HEK293 (cell line): Measurements from ENCODE around the gene PAK5.

ENCODE experiments used
- CTCF ChIA-PET: fragments of 350-600 bp; formaldehyde crosslinking; extraction: SDS; loops from one replicate; lab custom pipeline; 2021; ENCODE audit warnings: antibody characterized with exemption; lab: Yijun Ruan, JAX
- POLR2A ChIA-PET: fragments of 300-600 bp; formaldehyde crosslinking; extraction: SDS; loops from one replicate; lab custom pipeline; 2020; ENCODE audit warnings: antibody characterized with exemption, inconsistent platforms; lab: Yijun Ruan, JAX
- H3K27ac ChIP-seq: fragments of 200-500 bp; sonication (Bioruptor generic); 2 replicates; pipeline ENCODE4 v1.5.1; 2014; ENCODE audit warnings: low read depth, low read length, control low read depth, inconsistent platforms; ENCODE audit errors: extremely low read depth
- H3K36me3 ChIP-seq, 2 experiments: fragments of 200-500 bp in 1 of 2; sonication (Bioruptor generic) in 1 of 2; 1 replicate in 1 of 2; 2 replicates in 1 of 2; pipeline ENCODE4 v1.5.1; 2014 to 2017; ENCODE audit warnings: inconsistent platforms in 2 of 2, low read length in 2 of 2; ENCODE audit not compliant: control insufficient read depth in 2 of 2, insufficient read depth in 1 of 2
- H3K4me1 ChIP-seq: fragments of 200-500 bp; sonication (Bioruptor generic); 2 replicates; pipeline ENCODE4 v1.5.1; 2014; ENCODE audit warnings: mild to moderate bottlenecking, low read length, inconsistent platforms; ENCODE audit not compliant: control insufficient read depth, insufficient read depth
- H3K4me3 ChIP-seq: 2 replicates; pipeline ENCODE4 v1.5.1; 2011; ENCODE audit warnings: low read depth, mild to moderate bottlenecking, control low read depth, low read length, moderate library complexity
- H3K9me3 ChIP-seq: fragments of 200-500 bp; sonication (Bioruptor generic); 2 replicates; pipeline ENCODE4 v1.5.1; 2014; ENCODE audit warnings: low read depth, low read length, inconsistent platforms; ENCODE audit not compliant: control insufficient read depth, insufficient read depth
- BCL11A ChIP-seq: fragments of 450-650 bp; formaldehyde crosslinking; IDR thresholded peaks from 2 replicates; pipeline ENCODE4 v1.5.1; 2016; ENCODE audit warnings: low read depth, missing biosample characterization, missing genetic modification characterization
- GFI1B ChIP-seq: fragments of 450-650 bp; formaldehyde crosslinking; IDR thresholded peaks from 2 replicates; pipeline ENCODE4 v1.5.1; 2016; ENCODE audit warnings: missing biosample characterization, missing genetic modification characterization
- GLI4 ChIP-seq: fragments of 450-650 bp; formaldehyde crosslinking; IDR thresholded peaks from 2 replicates; pipeline ENCODE4 v1.5.1; 2016; ENCODE audit warnings: missing biosample characterization, missing genetic modification characterization
- INSM2 ChIP-seq: fragments of 450-650 bp; formaldehyde crosslinking; IDR thresholded peaks from 2 replicates; pipeline ENCODE4 v1.5.1; 2016; ENCODE audit warnings: missing biosample characterization, missing genetic modification characterization
- WT1 ChIP-seq: fragments of 450-650 bp; formaldehyde crosslinking; IDR thresholded peaks from 2 replicates; pipeline ENCODE4 v1.5.1; 2016; ENCODE audit warnings: missing biosample characterization, missing genetic modification characterization
- ZBTB10 ChIP-seq: fragments of 450-650 bp; formaldehyde crosslinking; IDR thresholded peaks from 2 replicates; pipeline ENCODE4 v1.5.1; 2016; ENCODE audit warnings: missing biosample characterization, missing genetic modification characterization
- ZBTB48 ChIP-seq: fragments of 450-650 bp; formaldehyde crosslinking; IDR thresholded peaks from 2 replicates; pipeline ENCODE4 v1.5.1; 2016; ENCODE audit warnings: missing biosample characterization, missing genetic modification characterization
- ZBTB7A ChIP-seq: fragments of 450-650 bp; formaldehyde crosslinking; IDR thresholded peaks from 2 replicates; pipeline ENCODE4 v1.5.1; 2016; ENCODE audit warnings: low read depth, missing biosample characterization, missing genetic modification characterization
- ZFP69B ChIP-seq: fragments of 450-650 bp; formaldehyde crosslinking; IDR thresholded peaks from 2 replicates; pipeline ENCODE4 v1.5.1; 2016; ENCODE audit warnings: missing biosample characterization, missing genetic modification characterization
- ZNF112 ChIP-seq: fragments of 450-650 bp; formaldehyde crosslinking; IDR thresholded peaks from 2 replicates; pipeline ENCODE4 v1.5.0; 2017; ENCODE audit warnings: missing biosample characterization, missing genetic modification characterization
- ZNF324 ChIP-seq: fragments of 450-650 bp; formaldehyde crosslinking; IDR thresholded peaks from 2 replicates; pipeline ENCODE4 v1.5.1; 2016; ENCODE audit warnings: missing biosample characterization, missing genetic modification characterization
- ZNF335 ChIP-seq: fragments of 450-650 bp; formaldehyde crosslinking; conservative IDR thresholded peaks from 2 replicates; pipeline ENCODE4 v1.5.1; 2016; ENCODE audit warnings: missing biosample characterization, missing genetic modification characterization
- ZNF341 ChIP-seq: fragments of 450-650 bp; formaldehyde crosslinking; IDR thresholded peaks from 2 replicates; pipeline ENCODE4; 2016; ENCODE audit warnings: low read depth, missing biosample characterization, missing genetic modification characterization
- ZNF391 ChIP-seq: fragments of 450-650 bp; formaldehyde crosslinking; IDR thresholded peaks from 2 replicates; pipeline ENCODE4 v1.5.1; 2016; ENCODE audit warnings: low read depth, missing biosample characterization, missing genetic modification characterization, borderline replicate concordance
- ZNF473 ChIP-seq: fragments of 450-650 bp; formaldehyde crosslinking; IDR thresholded peaks from 2 replicates; pipeline ENCODE4 v1.5.1; 2017; ENCODE audit warnings: missing biosample characterization, missing genetic modification characterization
- ZNF521 ChIP-seq: fragments of 450-650 bp; formaldehyde crosslinking; IDR thresholded peaks from 2 replicates; pipeline ENCODE4 v1.5.1; 2017; ENCODE audit warnings: missing biosample characterization, mild to moderate bottlenecking, missing genetic modification characterization
- ZNF549 ChIP-seq: fragments of 450-650 bp; IDR thresholded peaks from 2 replicates; pipeline ENCODE4 v1.5.1; 2018; ENCODE audit warnings: missing biosample characterization, missing genetic modification characterization, mild to moderate bottlenecking, inconsistent platforms, moderate library complexity
- ZNF571 ChIP-seq: fragments of 450-650 bp; formaldehyde crosslinking; IDR thresholded peaks from 2 replicates; pipeline ENCODE4 v1.5.0; 2017; ENCODE audit warnings: missing biosample characterization, missing genetic modification characterization
- ZNF621 ChIP-seq: fragments of 450-650 bp; formaldehyde crosslinking; IDR thresholded peaks from 2 replicates; pipeline ENCODE4 v1.5.1; 2017; ENCODE audit warnings: missing biosample characterization, missing genetic modification characterization
- ZNF670 ChIP-seq: fragments of 450-650 bp; formaldehyde crosslinking; IDR thresholded peaks from 2 replicates; pipeline ENCODE4 v1.5.1; 2016; ENCODE audit warnings: missing biosample characterization, missing genetic modification characterization, low read depth
- ZNF677 ChIP-seq: fragments of 450-650 bp; IDR thresholded peaks from 2 replicates; pipeline ENCODE4 v1.5.0; 2018; ENCODE audit warnings: missing biosample characterization, mild to moderate bottlenecking, missing genetic modification characterization, moderate library complexity
- TF ChIP-seq, protein P1 (sequence below): fragments of 450-650 bp; formaldehyde crosslinking; IDR thresholded peaks from 2 replicates; pipeline ENCODE4 v1.5.1; 2016; ENCODE audit warnings: missing biosample characterization, missing genetic modification characterization, borderline replicate concordance

The PAK5 gene

GRCh38 chr20:9531581-9531980 lies 307.3 kb downstream of the PAK5 start:
- CTCF ChIA-PET, result interaction anchor here (1.0 kb wide), 1 partner anchor 124 kb away, joined by 4 read pairs; no protein-coding TSS in a partner anchor
- Histone ChIP-seq H3K4me3 (no peak overlapping the region), H3K27ac (no peak overlapping the region), H3K9me3 (no peaks in the 10 kb centered on the region), H3K4me1 (no peaks in the 10 kb centered on the region), H3K36me3 (no peaks in the 10 kb centered on the region)
- POLR2A ChIA-PET, result no interaction called here
- TF ChIP-seq ZNF571 (tag by site-specific recombination), result no peak
- TF ChIP-seq ZNF521 (tag by site-specific recombination), result no peak
- no peak for TF ChIP-seq ZNF621
- TF ChIP-seq ZNF391, result no peak
- no peak for TF ChIP-seq ZBTB48
- no peak for TF ChIP-seq ZNF677 (tag by site-specific recombination)
- TF ChIP-seq GFI1B (tag by site-specific recombination), result no peak
- no peak for TF ChIP-seq ZNF549 (tag by site-specific recombination)
- TF ChIP-seq GLI4 (tag by site-specific recombination), result no peak

GRCh38 chr20:9523636-9524035 lies 315.2 kb downstream of the PAK5 start:
- Histone ChIP-seq H3K36me3 (no peaks in the 10 kb centered on the region), H3K9me3 (no peaks in the 10 kb centered on the region), H3K4me3 (no peak overlapping the region), H3K27ac (no peak overlapping the region), H3K4me1 (no peaks in the 10 kb centered on the region)
- TF ChIP-seq ZNF341 (tag by site-specific recombination) (no peak), ZBTB10 (no peak), ZNF335 (tag by site-specific recombination) (no peak), ZNF473 (tag by site-specific recombination) (no peak), ZFP69B (no peak), INSM2 (tag by site-specific recombination) (no peak), WT1 (tag by site-specific recombination) (no peak), ZNF324 (tag by site-specific recombination) (no peak)
- CTCF ChIA-PET, result no interaction called here
- POLR2A ChIA-PET, result no interaction called here

GRCh38 chr20:9520086-9520485 lies 318.8 kb downstream of the PAK5 start:
- POLR2A ChIA-PET, result no interaction called here
- no peak overlapping the region for H3K27ac ChIP-seq
- H3K36me3 ChIP-seq, result no peaks in the 10 kb centered on the region
- no peaks in the 10 kb centered on the region for H3K9me3 ChIP-seq
- H3K4me3 ChIP-seq, result no peak overlapping the region
- no peaks in the 10 kb centered on the region; the same call in 1 of the 2 replicates for H3K4me1 ChIP-seq
- CTCF ChIA-PET, result no interaction called here
- TF ChIP-seq GFI1B (tag by site-specific recombination) (no peak), ZBTB7A (tag by site-specific recombination) (no peak), ZNF670 (tag by site-specific recombination) (no peak), ZNF112 (tag by site-specific recombination) (no peak), BCL11A (tag by site-specific recombination) (no peak), ZNF521 (tag by site-specific recombination) (no peak)
- TF ChIP-seq, protein P1, sequence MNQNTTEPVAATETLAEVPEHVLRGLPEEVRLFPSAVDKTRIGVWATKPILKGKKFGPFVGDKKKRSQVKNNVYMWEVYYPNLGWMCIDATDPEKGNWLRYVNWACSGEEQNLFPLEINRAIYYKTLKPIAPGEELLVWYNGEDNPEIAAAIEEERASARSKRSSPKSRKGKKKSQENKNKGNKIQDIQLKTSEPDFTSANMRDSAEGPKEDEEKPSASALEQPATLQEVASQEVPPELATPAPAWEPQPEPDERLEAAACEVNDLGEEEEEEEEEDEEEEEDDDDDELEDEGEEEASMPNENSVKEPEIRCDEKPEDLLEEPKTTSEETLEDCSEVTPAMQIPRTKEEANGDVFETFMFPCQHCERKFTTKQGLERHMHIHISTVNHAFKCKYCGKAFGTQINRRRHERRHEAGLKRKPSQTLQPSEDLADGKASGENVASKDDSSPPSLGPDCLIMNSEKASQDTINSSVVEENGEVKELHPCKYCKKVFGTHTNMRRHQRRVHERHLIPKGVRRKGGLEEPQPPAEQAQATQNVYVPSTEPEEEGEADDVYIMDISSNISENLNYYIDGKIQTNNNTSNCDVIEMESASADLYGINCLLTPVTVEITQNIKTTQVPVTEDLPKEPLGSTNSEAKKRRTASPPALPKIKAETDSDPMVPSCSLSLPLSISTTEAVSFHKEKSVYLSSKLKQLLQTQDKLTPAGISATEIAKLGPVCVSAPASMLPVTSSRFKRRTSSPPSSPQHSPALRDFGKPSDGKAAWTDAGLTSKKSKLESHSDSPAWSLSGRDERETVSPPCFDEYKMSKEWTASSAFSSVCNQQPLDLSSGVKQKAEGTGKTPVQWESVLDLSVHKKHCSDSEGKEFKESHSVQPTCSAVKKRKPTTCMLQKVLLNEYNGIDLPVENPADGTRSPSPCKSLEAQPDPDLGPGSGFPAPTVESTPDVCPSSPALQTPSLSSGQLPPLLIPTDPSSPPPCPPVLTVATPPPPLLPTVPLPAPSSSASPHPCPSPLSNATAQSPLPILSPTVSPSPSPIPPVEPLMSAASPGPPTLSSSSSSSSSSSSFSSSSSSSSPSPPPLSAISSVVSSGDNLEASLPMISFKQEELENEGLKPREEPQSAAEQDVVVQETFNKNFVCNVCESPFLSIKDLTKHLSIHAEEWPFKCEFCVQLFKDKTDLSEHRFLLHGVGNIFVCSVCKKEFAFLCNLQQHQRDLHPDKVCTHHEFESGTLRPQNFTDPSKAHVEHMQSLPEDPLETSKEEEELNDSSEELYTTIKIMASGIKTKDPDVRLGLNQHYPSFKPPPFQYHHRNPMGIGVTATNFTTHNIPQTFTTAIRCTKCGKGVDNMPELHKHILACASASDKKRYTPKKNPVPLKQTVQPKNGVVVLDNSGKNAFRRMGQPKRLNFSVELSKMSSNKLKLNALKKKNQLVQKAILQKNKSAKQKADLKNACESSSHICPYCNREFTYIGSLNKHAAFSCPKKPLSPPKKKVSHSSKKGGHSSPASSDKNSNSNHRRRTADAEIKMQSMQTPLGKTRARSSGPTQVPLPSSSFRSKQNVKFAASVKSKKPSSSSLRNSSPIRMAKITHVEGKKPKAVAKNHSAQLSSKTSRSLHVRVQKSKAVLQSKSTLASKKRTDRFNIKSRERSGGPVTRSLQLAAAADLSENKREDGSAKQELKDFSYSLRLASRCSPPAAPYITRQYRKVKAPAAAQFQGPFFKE, result no peak
